ENCODE measurements around the gene ELK4.

ELK4 gene

DNA sequence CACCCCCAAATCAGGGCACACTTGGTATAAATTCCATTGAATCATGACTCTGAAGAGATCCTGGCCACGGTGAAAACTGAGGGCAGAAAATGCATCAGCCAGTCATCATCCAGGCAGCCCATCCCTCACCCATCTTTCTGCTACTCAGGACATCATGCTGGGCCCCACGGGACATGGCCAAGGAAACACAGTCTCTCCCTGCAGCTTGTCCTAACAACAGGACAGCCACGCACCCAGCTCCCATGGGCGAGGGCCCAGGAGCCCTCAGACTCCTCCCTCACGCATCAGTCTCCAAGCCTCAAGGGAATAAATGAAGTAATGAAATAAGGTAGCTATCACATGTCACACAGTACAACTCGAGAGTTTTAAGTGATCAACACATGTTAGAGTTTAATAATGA lies 37.8 kb downstream of the ELK4 start:
- no peak for DNase-seq

DNA sequence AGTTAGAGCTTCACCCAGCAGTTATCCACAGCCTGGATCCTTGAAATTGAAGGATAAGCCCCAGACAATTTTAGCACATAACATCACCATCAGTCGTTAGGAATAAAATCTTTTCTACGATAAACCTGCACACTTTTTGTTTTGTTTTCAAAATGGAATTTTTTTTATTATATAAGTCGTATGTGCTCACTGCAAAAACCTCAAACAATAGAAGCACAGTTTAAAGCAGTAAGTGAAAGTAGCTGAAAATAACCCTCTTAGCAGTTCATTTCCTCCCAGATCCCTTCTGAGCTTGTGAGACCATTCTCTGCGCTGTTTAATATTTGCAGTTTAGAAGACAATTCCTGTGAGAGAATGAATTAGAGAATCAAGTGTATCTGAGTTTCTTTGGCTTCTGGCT lies 38.3 kb downstream of the ELK4 start:
- DNase-seq: no peak

DNA sequence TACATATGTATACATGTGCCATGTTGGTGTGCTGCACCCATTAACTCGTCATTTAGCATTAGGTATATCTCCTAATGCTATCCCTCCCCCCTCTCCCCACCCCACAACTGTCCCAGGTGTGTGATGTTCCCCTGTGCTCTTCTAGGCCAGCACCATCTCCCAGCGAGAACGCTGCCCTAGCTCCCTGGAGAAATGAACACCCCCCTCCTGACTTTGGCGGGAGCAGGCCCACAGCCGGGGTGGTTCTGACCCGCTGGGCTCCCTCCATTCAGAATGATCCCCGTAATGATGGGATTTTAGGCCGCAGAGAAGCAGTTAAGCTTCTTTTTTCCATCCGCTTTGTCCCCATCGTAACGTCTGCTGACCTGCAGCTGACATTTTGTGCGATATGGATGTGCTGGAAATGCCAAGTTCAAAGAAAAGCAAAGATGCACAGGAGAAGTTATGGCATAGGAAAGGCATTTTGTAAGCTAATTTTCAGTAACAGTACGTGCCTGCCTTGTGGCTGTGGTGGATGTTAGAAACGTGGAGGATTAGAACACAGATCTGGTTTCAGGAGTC lies 39.3 kb downstream of the ELK4 start:
- DNase-seq: no peak

DNA sequence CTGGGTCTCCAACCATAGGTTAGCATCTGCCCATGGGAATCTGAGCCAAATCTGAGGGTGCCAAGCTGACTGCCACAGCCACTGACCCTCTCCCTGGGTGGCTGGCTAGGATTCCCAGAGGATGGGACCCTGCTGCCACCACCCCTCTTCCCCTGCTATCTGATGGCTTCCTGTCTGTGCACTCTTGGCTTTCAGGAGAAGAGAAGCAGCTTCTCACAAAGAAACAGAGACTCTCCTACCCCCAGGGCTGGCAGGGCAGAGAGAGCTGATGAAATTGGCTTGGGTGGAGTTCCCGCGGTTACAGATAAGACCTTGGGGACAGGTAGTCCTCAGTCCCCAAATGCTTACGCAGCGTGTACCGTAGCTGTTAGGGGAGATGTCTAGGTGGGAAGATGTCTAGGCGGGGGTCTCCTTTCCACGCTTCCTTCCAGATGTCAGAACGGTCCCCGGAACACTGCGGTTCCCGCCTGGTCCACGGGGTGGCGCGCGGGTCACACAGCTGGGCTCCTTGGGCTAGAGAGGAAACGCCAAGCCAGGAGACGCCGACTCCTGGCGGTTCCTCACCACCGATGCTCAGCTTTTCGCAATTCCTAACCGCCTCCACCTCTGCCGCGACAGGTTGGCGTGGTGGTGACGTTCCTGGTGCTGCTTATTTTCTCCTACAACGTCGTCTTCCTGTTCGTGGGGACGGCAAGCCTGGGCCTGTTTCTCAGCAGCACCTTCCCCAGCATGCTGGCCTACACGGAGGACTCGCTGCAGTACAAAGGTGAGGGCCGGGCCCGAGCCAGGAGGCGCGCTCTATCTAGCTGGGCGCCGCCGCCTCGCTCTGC lies 40.1 kb downstream of the ELK4 start:
- DNase-seq: peak; percentile 81

DNA sequence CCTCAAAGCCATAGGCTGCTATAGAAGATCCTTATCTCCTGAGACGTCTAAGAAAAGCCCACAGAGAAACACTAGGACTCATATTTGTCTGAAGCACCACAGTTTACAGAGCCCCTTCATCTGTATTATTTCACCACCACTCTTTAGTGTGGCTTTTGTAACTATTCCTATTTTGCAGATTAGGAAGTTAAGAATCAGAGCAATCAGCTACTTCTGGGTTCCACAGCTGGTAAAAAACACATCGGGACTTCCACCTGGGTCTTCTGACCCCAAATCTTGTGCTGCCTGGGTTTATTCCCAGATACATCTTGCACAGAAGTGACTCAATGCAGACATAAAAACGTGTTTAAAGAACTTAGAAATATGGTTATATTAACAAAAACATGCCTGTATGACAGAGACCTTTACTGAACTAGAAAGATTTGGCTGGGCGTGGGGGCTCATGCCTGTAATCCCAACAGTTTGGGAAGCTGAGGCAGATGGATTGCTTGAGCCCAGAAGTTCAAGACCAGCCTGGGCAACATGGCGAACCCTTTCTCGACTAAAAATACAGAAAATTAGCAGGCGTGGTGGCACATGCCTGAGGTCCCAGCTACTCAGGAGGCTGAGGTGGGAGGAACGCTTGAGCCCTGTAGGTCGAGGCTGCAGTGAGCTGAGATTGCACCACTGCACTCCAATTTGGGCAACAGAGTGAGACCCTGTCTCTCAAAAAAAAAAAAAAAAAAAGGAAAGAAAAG lies 40.9 kb downstream of the ELK4 start:
- DNase-seq: no peak

DNA sequence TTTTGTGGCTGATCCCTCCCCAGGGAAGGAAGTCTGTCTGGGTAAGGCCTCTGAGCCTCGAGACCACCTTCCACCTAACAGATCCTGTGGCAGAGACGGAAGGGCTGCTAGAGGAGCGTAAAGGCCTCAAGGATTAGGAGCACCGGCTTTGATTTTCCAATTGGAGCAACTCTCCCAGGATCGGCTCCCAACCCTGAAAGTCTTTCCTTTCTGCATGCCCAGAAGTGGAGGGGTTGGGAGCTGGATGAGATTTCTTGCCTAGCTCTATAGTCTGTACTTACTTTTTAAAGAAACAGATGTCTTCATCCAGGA lies 41.4 kb downstream of the ELK4 start:
- no peak for DNase-seq

DNA sequence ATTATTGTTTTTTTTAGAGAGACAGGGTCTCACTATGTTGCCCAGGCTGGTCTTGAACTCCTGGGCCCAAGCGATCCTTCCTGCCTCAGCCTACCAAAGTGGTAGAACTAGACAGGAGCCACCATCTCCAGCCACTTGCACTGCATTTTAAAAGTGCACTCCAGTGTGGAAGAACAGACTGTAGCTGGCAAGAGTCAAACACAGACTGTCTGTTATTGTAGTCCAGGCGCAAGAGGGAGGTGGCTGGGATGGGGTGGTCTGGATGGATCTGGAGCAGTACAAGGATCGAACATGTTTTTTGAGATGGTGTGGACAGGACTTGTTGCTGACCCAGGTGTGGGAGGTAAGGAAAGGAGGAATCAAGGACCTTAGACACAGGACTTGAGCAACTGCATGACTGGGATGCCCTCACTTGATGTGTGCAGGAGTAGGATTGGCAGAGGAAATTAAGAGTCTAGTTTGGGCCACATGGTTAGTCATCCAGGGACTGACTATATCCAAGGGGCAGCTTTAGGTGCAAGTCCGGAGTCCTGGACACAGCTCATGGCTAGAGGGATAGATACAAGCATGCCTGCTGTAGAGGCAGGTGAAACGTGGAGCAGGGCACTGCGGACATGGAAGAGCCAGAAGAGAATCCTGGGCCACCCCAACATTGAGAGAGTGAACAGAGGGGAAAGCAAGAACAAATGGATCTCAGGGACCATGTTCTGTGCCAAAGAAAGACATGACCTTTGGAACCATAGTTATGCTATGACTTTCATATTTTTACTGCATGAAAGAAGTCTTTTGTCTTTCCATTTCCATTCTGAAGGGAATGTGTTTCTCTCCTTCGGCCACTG lies 42.0 kb downstream of the ELK4 start:
- no peak for DNase-seq

DNA sequence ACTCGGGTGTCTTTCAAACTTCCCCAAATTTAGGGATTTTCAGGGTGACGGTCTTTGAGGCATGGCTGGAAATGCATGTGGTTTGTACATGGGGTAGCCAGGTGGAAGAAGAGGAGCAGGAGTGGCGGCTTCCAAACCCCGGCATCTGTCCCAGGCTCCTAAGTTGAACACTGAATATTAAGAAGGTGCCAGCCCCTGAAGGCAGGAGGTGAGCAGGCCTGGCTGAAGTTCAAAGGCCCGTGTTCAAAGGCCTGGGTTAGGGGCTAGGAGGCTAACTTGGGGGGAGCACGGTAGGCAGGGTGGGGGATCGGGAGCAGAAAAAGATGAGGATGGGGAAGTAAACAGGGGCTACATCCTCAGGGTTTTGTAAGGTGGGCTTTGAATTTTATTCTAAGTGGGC lies 42.8 kb downstream of the ELK4 start:
- no peak for DNase-seq

DNA sequence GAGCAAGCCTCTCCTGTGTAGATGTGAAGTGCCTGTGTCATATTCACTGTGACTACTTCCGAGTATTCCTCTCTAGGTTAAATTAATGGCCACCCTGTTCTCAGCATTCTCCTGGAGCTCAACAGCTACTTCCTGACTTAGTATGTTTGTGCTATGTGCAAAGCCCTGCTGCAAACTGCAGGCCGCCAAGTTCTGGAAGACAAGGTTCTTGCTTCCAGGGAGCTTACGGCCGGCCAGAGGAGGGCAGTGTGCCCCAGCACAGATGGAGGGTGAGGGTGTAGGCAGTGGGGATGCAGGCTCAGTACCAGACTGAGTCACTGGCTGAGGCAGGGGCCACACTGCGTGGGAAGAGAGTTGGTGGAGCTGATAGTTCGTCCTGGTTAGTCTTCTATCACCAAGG lies 43.2 kb downstream of the ELK4 start:
- DNase-seq: peak; percentile 2

DNA sequence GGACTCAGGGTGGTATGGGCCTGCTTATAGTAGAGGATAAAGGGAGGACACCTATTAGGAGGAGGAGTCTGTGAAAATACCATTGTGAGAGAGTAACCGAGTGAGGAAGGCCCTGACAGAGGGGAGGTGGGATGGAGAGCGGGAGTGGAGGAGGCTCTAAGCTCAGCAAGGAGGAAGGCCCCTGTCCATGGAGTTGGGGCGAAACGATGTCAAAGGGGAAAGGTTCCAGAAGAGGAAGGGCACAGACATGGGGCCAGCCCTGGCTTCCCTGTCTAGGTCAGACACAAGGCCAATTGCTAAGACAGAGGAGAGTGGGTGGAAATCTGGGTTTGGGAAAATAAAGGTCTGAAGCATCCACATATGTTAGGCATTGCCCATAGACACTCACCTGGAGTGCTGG lies 44.2 kb downstream of the ELK4 start:
- no peak for DNase-seq

DNA sequence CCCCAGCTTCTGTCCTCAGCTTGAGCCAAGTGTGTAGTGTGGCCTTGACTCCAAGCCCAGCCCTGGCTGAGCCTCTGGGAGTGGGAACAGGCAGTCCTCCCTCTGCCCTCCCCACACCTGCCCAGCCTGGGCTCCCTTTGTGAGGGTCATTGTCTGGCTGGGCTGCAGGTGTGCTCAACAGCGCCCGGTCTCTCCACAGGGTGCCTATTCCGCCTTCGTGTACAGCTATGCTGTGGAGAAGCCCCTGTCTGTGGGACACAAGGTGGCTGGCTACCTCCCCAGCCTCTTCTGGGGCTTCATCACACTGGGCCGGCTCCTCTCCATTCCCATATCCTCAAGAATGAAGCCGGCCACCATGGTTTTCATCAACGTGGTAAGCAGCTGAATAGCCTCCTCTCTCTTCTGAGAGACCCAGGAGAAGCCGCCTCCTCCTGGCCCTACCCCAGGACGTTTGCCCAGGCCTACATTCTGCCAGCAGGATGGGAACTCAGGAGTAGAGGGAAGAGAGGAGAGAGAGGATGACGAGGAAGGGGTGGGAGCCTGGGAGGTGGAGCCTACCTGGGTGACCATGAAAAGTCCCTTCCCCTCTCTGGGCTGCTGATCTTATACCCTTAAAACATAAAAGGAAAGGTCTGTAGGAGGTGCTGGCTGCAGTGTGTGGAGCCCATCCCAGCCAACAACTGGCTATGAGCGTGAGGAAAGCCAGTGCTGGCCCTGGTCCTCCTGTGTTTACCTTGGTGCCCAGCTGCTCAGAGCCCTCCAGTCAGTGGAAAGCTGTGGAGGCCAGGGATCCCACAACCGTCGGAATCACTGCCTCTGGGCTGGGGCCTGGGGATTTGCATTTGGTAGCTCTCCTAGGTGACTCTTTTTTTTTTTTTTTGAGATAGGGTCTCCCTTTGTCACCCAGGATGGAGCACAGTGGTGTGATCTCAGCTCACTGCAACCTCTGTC lies 45.7 kb downstream of the ELK4 start:
- DNase-seq: no peak

DNA sequence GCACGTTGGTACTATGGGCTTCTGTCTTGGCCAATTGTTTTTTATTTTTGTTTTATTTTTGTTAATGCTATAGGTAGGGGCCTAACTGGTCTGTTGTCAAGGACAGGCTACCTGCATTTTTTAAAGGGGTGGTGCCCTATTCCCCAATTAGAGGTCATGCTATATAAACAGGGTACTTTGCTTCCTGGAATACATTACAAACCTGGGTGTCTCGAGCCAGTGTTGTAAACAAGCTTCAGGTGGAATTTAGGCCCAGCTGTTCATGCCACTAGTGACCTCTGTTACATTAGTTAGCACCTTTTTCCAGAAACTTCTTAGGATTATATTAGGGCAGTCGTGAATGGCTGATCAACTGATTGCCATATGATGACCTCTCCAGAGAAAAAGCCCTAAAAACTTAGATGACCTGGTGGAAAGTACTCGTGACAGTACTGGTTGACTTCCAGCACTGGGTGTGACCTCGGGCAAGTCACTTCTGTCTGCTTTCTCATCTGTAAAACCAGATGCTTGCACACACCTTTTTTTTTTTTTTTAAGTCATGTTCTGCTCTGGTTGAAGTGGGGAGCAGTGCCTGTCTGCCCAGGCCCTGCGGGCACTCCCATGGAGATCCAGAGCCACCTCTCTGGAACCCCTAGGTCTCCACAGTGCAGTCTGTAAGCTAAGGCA lies 46.5 kb downstream of the ELK4 start:
- DNase-seq: no peak

DNA sequence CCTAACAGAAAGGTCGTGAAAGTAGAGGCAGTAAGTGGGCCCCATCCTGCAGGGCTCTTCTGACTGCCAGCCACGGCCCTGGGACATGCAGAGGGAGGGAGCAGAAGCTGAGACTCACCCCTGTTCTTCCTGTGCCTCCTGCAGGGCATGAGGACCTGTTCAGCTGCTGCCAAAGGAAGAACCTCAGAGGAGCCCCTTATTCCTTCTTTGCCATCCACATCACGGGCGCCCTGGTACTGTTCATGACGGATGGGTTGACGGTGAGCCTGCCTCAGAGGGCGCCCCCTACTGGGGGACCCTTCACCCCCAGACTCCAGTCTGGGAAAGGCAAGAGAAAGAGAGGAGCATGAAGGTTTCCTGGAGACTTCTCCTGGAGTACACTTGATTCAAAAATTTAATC lies 47.1 kb downstream of the ELK4 start:
- DNase-seq: no peak

DNA sequence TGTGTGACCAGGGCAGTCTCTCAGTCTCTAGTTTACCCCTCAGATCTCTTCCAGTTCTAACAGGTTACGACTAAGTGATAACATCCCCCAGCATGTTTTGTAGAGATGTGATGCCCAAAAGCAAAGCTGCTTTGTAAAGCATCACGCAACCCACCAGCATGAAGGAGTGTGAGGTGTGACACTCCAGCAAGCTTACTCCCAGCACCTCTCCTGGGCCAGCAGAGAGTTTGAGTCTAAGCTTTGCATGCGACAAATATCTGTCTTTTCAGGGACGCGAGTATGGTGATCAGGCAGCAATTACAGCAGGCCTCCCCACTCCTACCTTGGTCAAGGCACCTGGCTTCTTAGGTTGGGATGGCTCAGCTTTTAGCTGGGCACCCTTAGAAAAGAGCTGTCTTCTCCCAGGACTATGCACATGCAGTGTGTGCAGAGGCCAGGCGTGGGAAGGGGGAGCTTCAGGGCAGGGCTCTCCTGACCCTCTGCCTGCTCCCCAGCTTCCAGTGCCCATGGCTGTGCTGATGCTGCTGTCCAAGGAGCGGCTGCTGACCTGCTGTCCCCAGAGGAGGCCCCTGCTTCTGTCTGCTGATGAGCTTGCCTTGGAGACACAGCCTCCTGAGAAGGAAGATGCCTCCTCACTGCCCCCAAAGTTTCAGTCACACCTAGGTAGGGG lies 48.2 kb downstream of the ELK4 start:
- DNase-seq: no peak

DNA sequence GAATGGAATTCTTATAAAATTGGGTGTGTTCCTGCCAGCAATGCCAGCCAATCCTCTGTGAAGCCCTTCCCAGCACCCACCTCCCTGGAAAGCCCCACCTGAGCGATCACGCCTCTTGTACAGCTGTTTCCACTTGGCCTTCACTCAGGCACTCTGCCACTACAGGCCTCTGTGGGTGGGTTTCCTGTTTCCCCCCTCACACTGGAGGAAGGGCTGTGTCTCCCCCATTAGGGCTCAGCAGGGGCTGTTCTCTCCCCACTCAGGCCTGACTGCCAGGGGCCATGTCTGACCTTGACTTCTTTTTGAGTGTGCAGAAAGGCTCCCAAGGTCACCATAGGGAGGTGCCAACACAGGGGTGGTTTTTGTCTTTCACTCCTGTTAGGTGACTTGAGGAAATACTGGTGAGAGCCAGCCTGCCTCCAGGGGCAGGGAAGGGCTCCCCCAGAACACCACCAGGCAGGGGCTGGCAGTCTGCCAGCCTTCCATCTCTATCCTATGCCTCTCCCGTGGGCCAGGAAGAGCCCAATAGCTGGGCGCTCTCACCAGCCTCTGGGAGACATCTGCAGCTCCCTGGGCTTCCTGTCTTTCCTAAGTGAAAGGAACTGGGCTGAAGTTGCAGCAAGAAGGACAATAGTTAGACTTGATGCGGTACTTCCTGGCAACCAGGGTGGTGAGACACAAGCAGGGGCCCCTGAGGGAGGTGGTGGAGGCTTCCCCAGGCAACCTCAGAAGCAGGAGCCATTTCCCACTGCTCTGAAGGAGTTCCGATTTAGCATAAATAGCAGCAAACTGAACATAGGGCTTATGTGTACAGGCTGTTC lies 49.1 kb downstream of the ELK4 start:
- no peak for DNase-seq

DNA sequence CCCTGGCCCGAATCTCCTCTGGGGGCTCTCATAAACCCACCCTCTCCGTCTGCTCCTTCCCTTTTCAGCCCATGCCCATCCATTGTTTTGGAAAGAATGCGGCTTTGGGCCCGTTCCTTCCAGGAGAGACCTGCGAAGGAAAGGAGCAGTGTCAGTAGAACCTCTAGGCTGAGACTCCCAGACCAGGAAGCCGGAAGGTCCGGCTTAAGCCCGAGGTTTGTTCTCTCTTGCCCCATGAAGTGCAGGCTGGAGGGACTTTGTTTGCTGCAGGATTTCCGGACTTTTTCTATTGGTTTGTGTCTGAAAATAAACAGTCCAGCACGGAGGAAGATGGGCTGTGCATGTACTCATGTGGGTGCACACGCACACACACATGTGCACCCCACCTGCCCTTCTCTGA lies 49.8 kb downstream of the ELK4 start:
- no peak for DNase-seq

DNA sequence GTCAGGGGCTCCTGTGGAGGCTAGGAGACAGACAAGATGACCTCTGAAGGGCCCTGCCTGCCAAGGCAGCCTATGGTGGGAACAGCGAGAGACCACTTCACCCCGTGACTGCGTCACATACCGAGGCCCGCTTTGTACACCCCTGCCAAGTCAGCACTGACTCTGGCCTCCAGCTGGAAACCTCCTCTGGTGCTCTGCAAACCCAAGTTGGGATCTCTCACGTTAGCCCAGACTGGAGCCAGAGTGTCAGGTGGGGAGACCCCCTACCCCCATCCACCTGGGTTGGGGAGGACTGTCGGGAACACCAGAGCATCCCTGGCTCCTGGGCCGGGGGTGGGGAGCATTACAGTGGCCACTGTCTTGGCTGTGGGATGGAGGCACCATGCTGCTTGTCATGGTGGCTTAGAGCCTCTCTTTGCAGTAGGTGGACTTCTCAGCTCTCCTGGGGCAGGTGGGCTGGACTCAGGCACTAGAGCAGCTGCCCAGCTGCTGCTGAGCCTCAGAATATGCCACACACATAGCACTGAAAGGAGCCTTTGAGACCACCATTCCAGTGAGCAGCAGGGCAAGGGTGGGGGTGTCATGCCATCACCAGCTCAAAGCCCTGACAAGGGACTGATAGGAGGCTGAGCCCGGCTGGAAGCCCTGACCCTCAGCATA lies 50.4 kb downstream of the ELK4 start:
- no peak for DNase-seq

DNA sequence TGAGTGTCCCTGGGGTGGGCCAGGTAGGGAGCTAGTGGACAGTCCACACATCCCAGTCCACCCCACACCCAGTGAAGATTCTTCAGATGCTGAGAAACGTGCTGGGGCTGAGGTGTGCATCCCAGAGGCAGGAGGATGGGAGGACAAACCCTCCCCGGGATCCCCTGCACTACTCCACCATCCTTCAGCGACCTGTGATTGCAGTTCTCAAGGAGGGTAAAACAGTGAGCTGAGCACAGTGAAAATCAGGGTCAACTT lies 51.0 kb downstream of the ELK4 start:
- DNase-seq: no peak

DNA sequence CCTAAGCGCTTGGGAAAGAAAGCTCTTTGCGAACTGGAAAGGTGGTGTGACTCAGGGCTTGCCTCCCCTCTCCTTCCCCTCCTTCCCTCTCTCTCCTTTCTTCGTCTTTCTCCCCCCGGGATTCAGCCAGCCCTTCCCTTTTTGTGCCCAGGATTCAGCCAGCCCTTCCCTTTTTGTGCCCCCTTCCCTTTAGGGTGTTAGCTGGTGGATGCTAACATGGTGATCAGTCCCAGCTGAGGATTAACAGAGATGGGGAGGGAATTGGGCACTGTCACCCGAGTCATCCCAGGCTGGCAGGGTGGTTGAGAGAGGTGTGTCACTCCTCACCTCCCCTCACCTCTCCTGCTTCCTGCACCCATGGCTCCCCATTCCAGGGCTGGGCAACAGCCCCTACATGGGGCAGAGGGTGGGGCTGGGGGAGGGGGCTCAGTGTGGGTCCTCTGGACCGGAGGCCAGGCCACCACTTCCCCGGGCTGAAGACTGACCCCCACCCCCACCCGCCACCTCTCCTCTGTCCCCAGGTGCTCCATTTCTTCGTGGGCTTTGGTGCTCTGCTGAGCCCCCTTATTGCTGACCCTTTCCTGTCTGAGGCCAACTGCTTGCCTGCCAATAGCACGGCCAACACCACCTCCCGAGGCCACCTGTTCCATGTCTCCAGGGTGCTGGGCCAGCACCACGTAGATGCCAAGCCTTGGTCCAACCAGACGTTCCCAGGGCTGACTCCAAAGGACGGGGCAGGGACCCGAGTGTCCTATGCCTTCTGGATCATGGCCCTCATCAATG lies 51.5 kb downstream of the ELK4 start:
- DNase-seq: no peak
